ENCODE data around the gene OTOA.
"Not testable (repeated sequence)": the region's sequence is repeated elsewhere in the genome, so short reads cannot be mapped to it uniquely, and the experiment has no call there.

The OTOA gene

DNA sequence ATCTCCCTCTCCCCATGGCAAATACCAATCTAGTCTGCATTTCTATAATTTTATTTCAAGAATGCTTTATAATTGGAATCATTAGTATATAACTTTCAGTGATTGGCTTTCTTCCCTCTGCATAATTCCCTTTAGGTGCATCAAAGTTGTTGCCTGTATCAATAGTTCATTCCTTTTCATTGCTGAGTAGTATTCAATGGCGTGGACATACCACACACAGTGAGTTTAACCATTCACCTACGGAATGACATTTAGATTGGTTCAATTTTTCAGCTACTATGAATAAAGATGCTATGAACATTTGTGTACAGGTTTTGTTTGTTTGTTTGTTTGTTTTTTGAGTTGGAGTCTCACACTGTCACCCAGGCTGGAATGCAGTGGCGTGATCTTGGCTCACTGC is 9.7 kb downstream of the OTOA start:
- no peak for DNase-seq (ENCODE audit: low read depth in 2 of 3, low spot score in 1 of 3)

DNA sequence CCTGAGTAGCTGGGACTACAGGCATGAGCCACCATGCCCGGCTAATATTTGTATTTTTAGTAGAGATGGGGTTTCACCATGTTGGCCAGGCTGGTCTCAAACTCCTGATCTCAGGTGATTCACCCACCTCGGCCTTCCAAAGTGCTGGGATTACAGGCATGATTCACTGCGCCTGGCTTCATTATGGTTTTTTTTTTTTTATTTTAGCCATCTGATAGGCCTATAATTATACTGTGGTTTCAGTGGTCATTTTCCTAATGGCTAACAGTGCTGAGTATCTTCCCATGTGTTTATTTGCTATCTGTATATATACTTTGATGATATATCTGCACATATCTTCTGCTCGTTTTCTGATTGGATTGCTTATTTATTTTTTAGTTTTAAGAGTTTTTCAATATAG is 10.7 kb downstream of the OTOA start:
- DNase-seq (ENCODE audit: low read depth in 2 of 3, low spot score in 1 of 3), result not testable (repeated sequence)

DNA sequence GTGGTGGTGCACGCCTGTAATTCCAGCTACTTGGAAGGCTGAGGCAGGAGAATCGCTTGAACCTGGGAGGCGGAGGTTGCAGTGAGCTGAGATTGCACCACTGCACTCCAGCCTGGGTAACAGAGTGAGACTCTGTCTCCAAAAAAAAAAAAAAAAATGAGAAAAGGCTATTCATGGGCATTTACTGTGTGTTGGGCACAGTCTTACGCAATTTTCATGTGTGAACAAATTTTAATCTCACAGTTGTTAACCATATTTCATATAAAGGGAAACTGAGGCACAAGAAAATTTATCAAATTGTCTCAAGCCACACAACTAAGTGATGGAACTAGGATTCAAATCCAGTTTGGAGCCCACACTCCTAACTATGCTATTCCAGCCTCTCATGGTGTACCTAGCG is 16.9 kb downstream of the OTOA start:
- DNase-seq (ENCODE audit: low read depth in 2 of 3, low spot score in 1 of 3), result not testable (repeated sequence)

DNA sequence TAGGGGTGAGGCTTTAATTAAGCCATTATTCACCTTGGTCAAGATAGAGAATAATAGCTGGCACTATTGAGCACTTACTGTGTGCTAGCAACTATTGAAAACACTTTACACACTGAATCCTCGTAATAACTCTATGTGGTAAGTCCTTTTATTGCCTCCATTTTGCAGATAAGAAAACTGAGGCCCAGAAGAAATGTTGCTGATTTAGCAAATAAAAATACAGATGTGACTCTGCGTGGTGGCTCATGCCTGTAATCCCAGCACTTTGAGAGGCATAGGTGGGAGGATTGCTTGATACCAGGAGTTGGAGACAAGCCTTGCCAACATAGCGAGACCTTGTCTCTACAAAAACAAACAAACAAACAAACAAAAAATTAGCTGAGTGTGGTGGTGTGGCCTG is 19.4 kb downstream of the OTOA start:
- no peak for DNase-seq (ENCODE audit: low read depth in 2 of 3, low spot score in 1 of 3)

DNA sequence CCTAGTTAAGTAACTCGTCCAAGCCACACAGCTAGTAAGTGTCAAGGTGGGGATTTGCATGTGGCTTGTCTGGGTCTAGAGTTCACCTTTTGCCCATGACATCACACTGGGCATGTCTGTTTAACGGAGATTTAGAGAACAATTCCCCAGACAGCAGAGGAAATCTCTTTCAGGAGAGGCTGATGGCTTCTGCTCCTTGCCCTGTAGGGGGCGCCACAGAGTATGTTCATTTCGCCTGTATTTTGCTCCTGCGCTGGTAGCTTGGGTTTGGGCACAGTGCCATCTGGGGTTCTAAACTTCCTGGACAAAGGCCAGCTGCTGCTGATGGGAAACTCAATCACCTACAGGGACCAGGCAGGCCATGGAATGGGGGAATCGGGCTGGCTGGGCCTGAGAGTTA is 20.4 kb downstream of the OTOA start:
- peak; percentile 25 to 49 (median 43) for DNase-seq (ENCODE audit: low read depth in 2 of 3, low spot score in 1 of 3)

DNA sequence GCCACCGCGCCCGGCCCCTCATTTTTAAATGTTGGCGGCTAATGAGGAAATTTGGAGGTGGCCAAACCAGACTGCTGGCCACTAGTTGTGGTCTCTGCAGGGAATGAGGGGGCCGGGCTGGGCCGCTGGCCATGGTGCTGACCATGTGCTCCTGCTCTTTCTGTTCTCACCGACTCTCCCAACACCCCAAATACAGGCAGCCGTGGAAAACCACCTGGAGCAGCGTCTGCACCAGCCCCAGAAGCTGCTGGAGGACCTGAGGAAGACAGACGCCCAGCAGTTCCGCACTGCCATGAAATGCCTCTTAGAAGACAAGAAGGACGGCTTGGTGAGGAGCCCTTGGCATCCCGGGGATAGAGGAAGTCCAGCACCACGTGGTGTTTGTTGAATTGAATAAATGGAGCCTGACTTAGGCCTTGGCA is 21.3 kb downstream of the OTOA start:
- DNase-seq (ENCODE audit: low read depth in 2 of 3, low spot score in 1 of 3), result no peak

DNA sequence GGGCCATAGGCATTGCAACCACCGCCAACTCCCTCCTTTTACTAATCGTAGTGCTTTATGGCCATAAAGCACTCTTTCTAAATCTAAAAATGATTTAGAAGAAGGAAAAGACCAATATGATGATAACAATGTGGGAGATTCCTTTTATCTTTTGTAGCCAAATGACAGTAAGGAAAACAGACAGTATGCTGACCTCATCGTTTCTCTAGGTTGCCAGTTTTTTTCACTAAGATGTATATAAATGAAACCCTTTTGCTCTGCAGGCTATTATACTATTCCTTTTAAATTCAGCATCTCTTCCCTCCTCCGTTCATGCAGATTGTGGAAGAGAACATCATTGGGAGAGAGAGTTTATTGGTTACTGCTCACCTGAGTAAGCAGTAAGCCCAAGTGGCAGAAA is 25.3 kb downstream of the OTOA start:
- no peak for DNase-seq (ENCODE audit: low read depth in 2 of 3, low spot score in 1 of 3)

DNA sequence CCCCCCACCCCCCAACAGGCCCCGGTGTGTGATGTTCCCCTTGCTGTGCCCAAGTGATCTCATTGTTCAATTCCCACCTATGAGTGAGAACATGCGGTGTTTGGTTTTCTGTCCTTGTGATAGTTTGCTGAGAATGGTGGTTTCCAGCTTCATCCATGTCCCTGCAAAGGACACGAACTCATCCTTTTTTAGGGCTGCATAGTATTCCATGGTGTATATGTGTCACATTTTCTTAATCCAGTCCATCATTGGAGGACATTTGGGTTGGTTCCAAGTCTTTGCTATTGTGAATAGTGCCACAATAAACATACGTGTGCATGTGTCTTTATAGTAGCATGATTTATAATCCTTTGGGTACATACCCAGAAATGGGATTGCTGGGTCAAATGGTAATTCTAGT is 27.2 kb downstream of the OTOA start:
- DNase-seq (ENCODE audit: low read depth in 2 of 3, low spot score in 1 of 3), result not testable (repeated sequence)

DNA sequence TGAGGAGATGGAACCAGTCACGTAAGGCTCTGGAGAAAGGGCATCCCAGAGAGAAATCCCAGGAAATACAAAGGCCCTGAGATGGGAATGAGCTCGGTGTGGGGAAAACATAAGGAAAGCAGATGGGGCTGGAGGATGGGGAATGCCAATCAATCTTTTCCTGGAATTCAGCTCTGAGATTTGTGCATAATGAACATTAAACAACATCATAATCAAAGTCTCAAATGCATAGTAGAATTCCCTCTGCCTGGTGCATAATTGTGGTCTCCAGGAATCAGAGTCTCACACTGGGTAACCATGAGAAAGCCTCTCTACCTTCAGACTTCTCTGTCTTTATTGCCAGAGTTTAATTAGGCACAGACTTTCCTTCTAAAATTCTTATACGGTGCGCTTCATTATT is 30.8 kb downstream of the OTOA start:
- no peak for DNase-seq (ENCODE audit: low read depth in 2 of 3, low spot score in 1 of 3)

DNA sequence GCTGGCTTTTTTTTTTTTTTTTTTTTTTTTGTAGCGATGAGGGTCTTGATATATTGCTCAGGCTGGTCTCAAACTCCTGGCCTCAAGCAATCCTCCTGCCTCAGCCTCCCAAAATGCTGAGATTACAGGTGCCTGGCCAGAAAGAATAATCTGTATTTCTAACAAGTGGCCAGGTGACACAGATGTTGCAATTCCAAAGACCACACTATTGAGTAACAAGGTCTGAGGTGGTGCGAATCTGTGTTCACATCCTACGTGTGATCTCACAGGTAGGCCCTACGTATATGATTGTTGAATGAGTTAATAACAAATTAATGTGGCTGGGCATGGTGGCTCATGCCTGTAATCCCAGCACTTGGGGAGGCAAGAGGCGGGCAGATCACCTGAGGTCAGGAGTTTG is 33.3 kb downstream of the OTOA start:
- no peak for DNase-seq (ENCODE audit: low read depth in 2 of 3, low spot score in 1 of 3)

DNA sequence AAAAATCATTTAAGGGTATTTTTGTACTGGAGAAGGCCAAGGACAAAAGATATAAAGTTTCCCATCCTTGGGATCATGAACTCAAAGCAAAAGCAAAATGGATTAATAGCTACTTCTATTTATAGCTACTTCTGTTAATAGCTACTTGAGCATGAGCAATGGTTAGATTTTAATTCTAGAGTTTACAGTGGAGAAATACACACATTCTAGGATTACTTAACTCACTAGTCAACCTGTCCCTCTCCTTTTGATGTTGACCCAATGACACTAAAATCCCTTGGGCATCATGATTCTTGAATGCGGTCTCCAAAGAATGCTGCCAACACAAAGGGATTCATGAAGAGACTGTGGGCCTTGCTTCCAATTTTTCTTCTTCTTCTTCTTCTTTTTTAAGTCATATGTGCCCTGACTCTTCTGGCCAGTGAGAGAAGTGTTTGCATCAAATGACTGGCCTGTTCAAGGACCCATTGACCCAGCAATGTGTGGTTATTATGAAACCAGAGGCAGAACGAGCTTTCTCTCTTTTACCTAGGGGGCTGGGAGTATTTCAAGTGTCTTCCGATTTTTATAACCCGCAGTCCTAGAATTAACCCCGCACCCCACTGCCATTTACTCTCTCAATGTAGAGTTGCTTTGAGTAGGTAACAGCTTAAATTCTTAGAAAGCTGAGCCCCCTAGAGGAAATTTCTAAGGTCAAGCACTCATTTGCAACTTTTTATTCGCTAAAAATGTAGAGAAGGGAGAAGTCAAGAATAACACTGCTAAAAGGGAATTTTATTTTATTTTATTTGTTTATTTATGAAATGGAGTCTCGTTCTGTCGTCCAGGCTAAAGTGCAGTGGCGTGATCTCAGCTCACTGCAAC is 34.6 kb downstream of the OTOA start:
- DNase-seq (ENCODE audit: low read depth in 2 of 3, low spot score in 1 of 3), result no peak

DNA sequence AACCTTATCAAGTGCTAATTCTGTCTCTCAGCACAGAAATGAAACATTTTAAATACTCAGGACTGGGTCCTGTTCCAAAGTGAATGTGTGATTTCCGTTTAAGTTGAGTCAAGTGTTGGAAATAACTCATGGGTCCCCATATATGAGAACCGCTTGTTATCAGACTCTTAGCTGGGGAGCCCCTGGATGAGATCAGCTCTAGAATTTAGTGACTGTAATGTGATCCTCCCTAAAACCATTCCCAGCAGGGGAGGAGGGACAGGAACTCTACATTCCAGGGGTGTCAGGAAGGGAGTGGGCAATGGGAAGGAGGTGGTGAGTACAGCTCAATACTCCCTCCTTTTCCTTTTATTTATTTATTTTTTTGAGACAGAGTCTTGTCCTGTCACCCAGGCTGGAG is 37.5 kb downstream of the OTOA start:
- DNase-seq (ENCODE audit: low read depth in 2 of 3, low spot score in 1 of 3), result no peak

DNA sequence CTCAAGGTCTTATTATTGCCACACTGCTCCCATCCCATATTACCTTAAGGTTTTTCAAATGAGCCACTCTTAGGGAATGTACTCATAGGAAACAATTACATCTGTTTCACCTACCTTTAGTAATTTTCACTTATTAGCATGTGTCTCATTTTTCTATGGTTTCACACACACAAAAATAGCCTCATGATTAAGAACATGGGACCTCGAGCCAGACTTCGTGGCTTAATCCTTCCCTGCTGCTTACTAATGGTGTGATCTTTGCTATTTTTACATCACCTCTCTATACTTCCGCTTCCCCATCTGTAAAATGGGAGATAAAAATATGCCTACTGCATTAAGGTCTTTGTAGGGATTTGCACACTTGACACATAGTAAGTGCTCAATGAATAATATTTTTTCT is 38.5 kb downstream of the OTOA start:
- DNase-seq (ENCODE audit: low read depth in 2 of 3, low spot score in 1 of 3), result no peak

DNA sequence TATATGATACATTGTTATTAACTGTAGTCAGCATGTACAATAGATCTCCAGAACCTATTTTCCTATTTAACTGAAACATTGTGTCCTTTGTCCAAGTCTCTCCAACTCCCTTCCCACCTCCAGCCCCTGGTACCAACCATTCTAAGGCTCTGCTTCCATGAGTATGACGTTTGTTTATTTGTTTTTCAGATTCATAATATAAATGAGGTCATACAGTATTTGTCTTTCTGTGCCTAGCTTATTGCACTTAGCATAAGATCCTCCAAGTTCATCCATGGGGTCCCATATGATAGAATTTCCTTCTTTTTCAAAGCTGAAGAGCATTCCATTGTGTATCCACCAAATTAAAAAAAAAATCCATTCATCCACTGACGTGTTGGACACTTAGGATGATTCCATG is 39.4 kb downstream of the OTOA start:
- DNase-seq (ENCODE audit: low read depth in 2 of 3, low spot score in 1 of 3), result no peak

DNA sequence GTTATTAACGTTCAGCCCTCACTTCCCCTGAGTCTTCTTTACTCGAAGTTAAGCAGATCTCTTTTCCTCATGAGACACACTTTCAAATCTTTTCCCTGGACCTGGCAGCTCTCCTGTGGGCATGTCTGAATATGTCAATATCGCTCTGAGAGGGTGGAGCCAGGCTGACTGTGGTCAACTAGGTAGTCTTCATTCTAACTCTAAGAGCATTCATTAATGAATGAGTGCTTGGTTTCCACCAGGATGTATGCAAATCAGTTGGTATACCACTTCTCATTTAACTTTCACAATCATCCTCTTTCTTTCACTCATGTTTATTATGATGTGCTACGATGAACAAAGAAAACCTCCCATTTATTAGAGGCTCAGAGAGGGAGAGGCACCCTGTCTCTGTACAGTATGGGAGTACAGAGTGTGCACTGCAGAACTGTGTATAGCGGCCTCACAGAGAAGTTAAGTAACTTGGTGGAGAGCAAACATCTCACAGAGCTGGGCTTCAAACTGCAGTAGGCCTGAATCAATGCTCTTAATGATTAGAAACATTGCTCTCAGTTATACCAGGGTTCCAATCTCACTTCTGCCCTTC is 39.9 kb downstream of the OTOA start:
- DNase-seq (ENCODE audit: low read depth in 2 of 3, low spot score in 1 of 3), result no peak

DNA sequence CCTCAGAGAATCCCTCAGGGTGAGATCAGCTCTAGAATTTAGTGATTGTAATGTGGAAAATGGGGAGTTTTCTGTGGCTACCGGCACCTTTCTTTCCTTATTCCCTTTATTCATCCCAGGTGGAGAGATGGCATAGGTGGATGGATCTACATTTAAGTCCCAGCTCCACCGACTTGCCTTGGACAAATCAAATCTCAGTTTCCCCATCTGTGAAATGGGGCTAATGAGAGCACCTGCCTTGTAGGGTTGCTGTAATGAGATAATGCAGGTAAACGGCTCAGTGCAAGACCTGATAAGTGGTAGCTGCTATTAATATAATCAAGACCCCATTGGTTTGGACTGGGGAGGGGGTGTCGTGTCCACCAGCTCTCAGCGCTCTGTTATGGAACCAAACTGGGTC is 40.5 kb downstream of the OTOA start:
- no peak for DNase-seq (ENCODE audit: low read depth in 2 of 3, low spot score in 1 of 3)

DNA sequence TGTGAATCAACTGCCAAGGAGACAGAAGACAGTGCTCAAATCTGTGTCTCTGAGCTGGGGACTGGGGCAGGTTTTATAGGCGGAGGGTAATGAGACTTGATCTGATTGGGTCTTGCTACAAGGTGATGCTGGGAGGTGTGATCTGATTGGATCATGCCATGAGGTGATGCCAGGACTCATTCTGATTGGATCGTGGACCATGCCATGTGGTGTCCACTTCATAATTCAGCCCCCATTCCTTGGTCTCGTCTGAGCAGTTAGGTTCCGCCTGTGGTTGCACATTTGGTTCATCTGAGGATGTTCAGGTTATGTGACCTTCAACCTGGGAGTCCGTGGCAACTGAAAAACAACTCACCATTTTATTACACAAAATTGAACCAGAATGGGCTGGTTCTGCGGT is 41.0 kb downstream of the OTOA start:
- DNase-seq (ENCODE audit: low read depth in 2 of 3, low spot score in 1 of 3), result no peak

DNA sequence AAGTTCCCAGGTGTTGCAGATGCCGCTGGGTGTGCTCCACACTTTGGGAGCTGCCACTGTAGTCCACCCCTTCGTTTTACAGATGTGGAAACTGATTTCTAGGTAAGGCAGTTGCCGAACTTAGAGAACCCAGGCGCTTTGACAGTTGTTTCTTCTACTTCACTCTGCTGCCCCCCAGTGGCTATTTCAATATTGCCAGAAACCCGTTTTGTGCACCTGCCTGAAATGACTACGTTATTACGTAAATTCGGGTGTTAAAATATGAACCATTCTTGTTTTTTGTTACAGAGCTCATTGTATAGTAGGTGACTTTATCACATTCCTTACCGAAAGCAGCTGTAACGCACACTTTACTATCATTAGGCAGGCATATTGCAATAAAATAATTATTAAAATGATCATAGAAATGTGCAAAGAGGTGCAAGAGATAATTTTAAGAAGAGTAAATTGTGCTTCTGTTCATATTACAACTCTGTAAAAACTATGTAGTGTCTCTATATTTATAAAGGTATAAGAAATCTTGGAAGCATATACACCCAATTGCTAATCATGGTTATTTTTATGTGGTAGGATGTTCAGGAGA is 44.9 kb downstream of the OTOA start:
- peak; percentile 70 to 98 (median 74) for DNase-seq (ENCODE audit: low read depth in 2 of 3, low spot score in 1 of 3)

DNA sequence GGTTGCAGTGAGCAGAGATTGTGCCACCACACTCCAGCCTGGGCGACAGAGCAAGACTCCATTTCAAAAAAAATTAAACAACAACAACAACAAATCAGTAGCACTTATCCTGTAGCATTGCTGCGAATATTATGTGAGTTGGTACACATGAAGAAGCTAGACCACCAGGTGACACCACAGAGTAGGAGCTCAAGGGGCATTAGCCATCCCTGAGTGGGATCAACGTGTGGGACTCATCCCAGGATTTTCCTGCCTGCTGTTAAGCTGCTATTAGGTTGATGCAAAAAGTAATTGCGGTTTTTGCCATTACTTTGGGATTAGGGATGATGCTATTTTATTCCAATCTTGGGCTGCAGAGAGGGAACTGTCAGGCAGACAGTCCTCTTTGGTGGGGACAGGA is 47.2 kb downstream of the OTOA start:
- no peak for DNase-seq (ENCODE audit: low read depth in 2 of 3, low spot score in 1 of 3)

DNA sequence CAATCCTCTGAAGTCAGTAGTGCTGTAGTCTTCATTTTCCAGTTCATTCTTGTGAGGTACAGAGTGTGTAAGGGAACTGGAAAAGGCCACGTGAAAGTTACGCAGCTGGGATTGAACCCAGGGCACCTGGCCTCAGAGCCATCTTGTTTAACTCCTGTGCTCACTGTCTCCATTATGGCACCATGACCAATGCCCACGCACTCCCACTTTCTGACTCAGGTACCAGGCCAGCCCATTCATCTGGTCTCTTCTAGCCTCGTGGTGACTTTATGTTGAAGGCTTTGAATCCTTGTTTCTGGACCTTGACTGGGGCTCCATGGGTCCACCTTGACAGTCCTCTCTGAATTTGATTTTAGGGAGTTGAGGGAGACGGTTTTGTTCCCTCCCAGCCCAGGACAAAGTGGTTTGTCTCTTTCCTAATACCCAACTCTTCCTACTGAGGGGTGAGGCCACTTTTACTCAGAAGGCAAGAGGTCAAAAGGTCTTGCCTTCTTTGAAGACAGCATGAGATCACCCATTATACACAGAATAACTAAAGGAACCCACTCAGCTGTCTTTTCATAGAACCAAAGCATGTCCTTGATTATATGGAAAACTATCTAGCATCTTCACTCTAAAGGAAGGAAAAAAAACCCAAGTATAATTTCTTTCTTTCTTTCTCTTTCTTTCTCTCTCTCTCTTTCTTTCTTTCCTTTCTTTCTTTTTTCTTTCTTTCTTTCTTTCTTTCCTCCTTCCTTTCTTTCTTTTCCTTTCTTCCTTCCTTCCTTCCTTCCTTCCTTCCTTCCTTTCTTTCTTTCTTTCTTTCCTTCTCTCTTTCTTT is 50.0 kb downstream of the OTOA start:
- DNase-seq (ENCODE audit: low read depth in 2 of 3, low spot score in 1 of 3), result no peak

DNA sequence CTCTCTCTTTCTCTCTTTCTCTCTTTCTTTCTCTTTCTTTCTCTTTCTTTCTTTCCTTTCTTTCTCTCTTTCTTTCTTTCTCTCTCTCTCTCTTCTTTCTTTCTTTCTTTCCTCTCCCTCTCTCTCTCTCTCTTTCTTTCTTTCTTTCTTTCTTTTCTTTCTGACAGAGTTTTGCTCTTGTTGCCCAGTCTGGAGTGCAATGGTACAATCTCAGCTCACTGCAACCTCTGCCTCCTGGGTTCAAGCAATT is 50.5 kb downstream of the OTOA start:
- DNase-seq (ENCODE audit: low read depth in 2 of 3, low spot score in 1 of 3), result not testable (repeated sequence)

DNA sequence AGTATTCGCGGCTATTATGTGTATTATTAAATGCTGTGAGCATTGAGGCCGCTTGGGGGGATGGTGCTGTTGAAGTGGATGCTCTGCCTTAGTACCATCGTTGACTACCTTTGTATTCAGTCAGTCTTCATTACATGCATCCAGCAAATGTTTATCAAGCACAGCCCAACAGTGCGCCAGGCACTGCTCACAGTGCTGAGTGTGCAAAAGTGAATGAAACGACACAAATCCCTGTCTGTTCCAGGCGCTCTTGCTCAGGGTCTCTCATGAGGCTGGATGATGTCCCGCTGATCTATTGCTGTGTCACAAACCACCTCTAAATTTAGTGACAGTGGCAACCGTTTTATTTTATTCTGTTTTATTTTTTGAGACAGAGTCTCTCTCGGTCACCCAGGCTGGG is 53.8 kb downstream of the OTOA start:
- no peak for DNase-seq (ENCODE audit: low read depth in 2 of 3, low spot score in 1 of 3)

Measured in stimulated activated CD4-positive, alpha-beta T cell treated with anti-CD3 and anti-CD28 coated beads, Interleukin-12 subunit alpha, Interleukin-12 subunit beta, amount 100 ng/mL, for 48 hours (primary cell).